Middle frontal gyrus (tissue), 1 donor: ENCODE data around the gene AFAP1.

ENCODE experiments used
- DNase-seq: peaks from one replicate; pipeline ENCODE4 v3.0.0-alpha.2; 2015; ENCODE audit warnings: low spot score; ENCODE audit errors: extremely low spot score

AFAP1 gene

GRCh38 chr4:7740866-7741525 lies 198.7 kb downstream of the AFAP1 start:
- DNase-seq: no peak

GRCh38 chr4:7739918-7740865 lies 199.5 kb downstream of the AFAP1 start:
- no peak for DNase-seq

- DNase-seq: no peak
These were observed 200.4 kb downstream of the AFAP1 start for GRCh38 chr4:7739077-7739917.

- no peak for DNase-seq
These were observed 201.1 kb downstream of the AFAP1 start for GRCh38 chr4:7738458-7739076.

GRCh38 chr4:7737752-7738457 lies 201.8 kb downstream of the AFAP1 start:
- no peak for DNase-seq

- no peak for DNase-seq
These were observed 202.4 kb downstream of the AFAP1 start for GRCh38 chr4:7737268-7737645.

- DNase-seq: no peak
These were observed 203.0 kb downstream of the AFAP1 start for GRCh38 chr4:7736436-7737267.

GRCh38 chr4:7735961-7736360 lies 203.7 kb downstream of the AFAP1 start:
- no peak for DNase-seq

- no peak for DNase-seq
These were observed 204.3 kb downstream of the AFAP1 start for GRCh38 chr4:7735395-7735794.

- DNase-seq: no peak
These were observed 204.9 kb downstream of the AFAP1 start for GRCh38 chr4:7734651-7735260.

- no peak for DNase-seq
These were observed 205.6 kb downstream of the AFAP1 start for GRCh38 chr4:7733801-7734650.

- no peak for DNase-seq
These were observed 206.5 kb downstream of the AFAP1 start for GRCh38 chr4:7733201-7733600.

- no peak for DNase-seq
These were observed 207.4 kb downstream of the AFAP1 start for GRCh38 chr4:7732263-7732662.

GRCh38 chr4:7731437-7731836 lies 208.2 kb downstream of the AFAP1 start:
- DNase-seq: no peak

GRCh38 chr4:7727749-7728148 lies 211.9 kb downstream of the AFAP1 start:
- DNase-seq: no peak

GRCh38 chr4:7726665-7727413 lies 212.8 kb downstream of the AFAP1 start:
- DNase-seq: no peak

- DNase-seq: no peak
These were observed 213.7 kb downstream of the AFAP1 start for GRCh38 chr4:7725951-7726350.

- DNase-seq: no peak
These were observed 216.0 kb downstream of the AFAP1 start for GRCh38 chr4:7723625-7724024.
